Endothelial cell of umbilical vein (primary cell): ENCODE results near the gene DOCK8. TPM values are rescaled to one million over a fixed set of nuclear protein-coding genes. Genes with fewer than 3 reads are reported as not detected.

Source experiments
- BruUV-seq: library from RNA; stranded (reverse); fragments of 400-500 nt; replicated peaks from 2 replicates; lab custom pipeline; 2021; lab: Mats Ljungman, UMichigan
- CTCF ChIA-PET: fragments of 300-600, 350-600 bp; sonication (Branson Sonifier 250); formaldehyde crosslinking; loops from one replicate; lab custom pipeline; 2021; ENCODE audit warnings: antibody characterized with exemption, inconsistent platforms; lab: Charles Lee
- POLR2A ChIA-PET: fragments of 300-600, 350-600 bp; sonication (Branson Sonifier 250); formaldehyde crosslinking; loops from one replicate; lab custom pipeline; 2021; ENCODE audit warnings: antibody characterized with exemption, inconsistent platforms; lab: Charles Lee
- DNase-seq: peaks from one replicate; pipeline ENCODE4 v3.0.0-alpha.2; 2011; ENCODE audit warnings: low read depth, low spot score
- FAIRE-seq: peaks from 2 replicates; lab custom pipeline; 2011; peaks lifted over from hg19 to GRCh38; lab: Jason Lieb, UNC
- H2AFZ ChIP-seq: 2 replicates; pipeline ENCODE4 v1.6.0; 2012; ENCODE audit warnings: low read depth, low read length, control low read depth, inconsistent platforms
- H3K27ac ChIP-seq: 2 replicates; pipeline ENCODE4 v1.5.1; 2011; ENCODE audit warnings: low read depth, mild to moderate bottlenecking, control low read depth, low read length, moderate library complexity; ENCODE audit not compliant: insufficient read depth
- H3K27me3 ChIP-seq, 2 experiments: 2 replicates each; pipeline versions ENCODE4 v1.6.0 to v1.6.1; 2011; ENCODE audit warnings: low read length in 2 of 2, mixed read lengths in 1 of 2; ENCODE audit not compliant: control insufficient read depth in 2 of 2, insufficient read depth in 2 of 2
- H3K36me3 ChIP-seq, 2 experiments: 2 replicates in 1 of 2; 3 replicates in 1 of 2; pipeline ENCODE4 v1.5.1; 2011; ENCODE audit warnings: low read length in 2 of 2, mild to moderate bottlenecking in 1 of 2, moderate library complexity in 1 of 2; ENCODE audit not compliant: control insufficient read depth in 2 of 2, insufficient read depth in 2 of 2; ENCODE audit errors: extremely low read depth in 1 of 2
- H3K4me1 ChIP-seq: 3 replicates; pipeline ENCODE4 v1.5.1; 2011; ENCODE audit warnings: mild to moderate bottlenecking, low read length; ENCODE audit not compliant: control insufficient read depth, insufficient read depth; ENCODE audit errors: extremely low read depth
- H3K4me2 ChIP-seq: 2 replicates; pipeline ENCODE4 v1.6.1; 2011; ENCODE audit warnings: low read length, control low read depth, mixed read lengths; ENCODE audit not compliant: insufficient read depth
- H3K4me3 ChIP-seq, 3 experiments: fragments of 200-600 bp in 1 of 3; sonication (generic), shearing (Covaris generic) in 1 of 3; replicated peaks in 1 of 3; 2 replicates each; pipeline ENCODE4 v1.5.1; 2011 to 2016; ENCODE audit warnings: control low read depth in 3 of 3, low read length in 3 of 3, mild to moderate bottlenecking in 2 of 3, inconsistent platforms in 1 of 3, low read depth in 1 of 3, moderate library complexity in 1 of 3; ENCODE audit not compliant: insufficient read depth in 1 of 3
- H3K79me2 ChIP-seq: 2 replicates; pipeline ENCODE4 v1.6.0; 2012; ENCODE audit warnings: low read length, inconsistent platforms; ENCODE audit not compliant: control insufficient read depth, insufficient read depth
- H3K9ac ChIP-seq: replicated peaks from 2 replicates; pipeline ENCODE3; 2011; ENCODE audit warnings: low read length, control low read depth; ENCODE audit not compliant: insufficient read depth; ENCODE audit errors: extremely low read depth
- H3K9me1 ChIP-seq: replicated peaks from 3 replicates; pipeline ENCODE4 v1.6.0; 2011; ENCODE audit warnings: mild to moderate bottlenecking, low read length; ENCODE audit not compliant: control insufficient read depth, insufficient read depth; ENCODE audit errors: extremely low read depth
- H3K9me3 ChIP-seq: replicated peaks from 2 replicates; pipeline ENCODE4 v1.5.1; 2012; ENCODE audit warnings: low read length, inconsistent platforms; ENCODE audit not compliant: control insufficient read depth, insufficient read depth
- H4K20me1 ChIP-seq: replicated peaks from 2 replicates; pipeline ENCODE3; 2011; ENCODE audit warnings: mild to moderate bottlenecking, low read length; ENCODE audit not compliant: control insufficient read depth, insufficient read depth; ENCODE audit errors: extremely low read depth
- EZH2 ChIP-seq: IDR thresholded peaks from 2 replicates; pipeline ENCODE4 v1.6.1; 2012; ENCODE audit warnings: borderline replicate concordance, low read depth, mild to moderate bottlenecking, moderate library complexity, low read length, inconsistent platforms; ENCODE audit not compliant: severe bottlenecking
- FOS ChIP-seq: IDR thresholded peaks from 2 replicates; pipeline ENCODE4 v1.6.1; 2011; ENCODE audit warnings: mild to moderate bottlenecking, low read length, moderate library complexity, borderline replicate concordance; ENCODE audit not compliant: insufficient read depth
- GATA2 ChIP-seq: IDR thresholded peaks from 2 replicates; pipeline ENCODE4 v1.7.0; 2011; ENCODE audit warnings: low read depth, mild to moderate bottlenecking, moderate library complexity, mixed read lengths, low read length; ENCODE audit not compliant: insufficient read length, insufficient read depth
- JUN ChIP-seq: IDR thresholded peaks from 2 replicates; pipeline ENCODE4 v1.6.1; 2011; ENCODE audit warnings: borderline replicate concordance, low read depth; ENCODE audit not compliant: insufficient read length, insufficient read depth
- MYC ChIP-seq: IDR thresholded peaks from one replicate; pipeline ENCODE4 v1.6.1; 2011; ENCODE audit warnings: mild to moderate bottlenecking, low read depth, low read length
- POLR2A ChIP-seq: IDR thresholded peaks from 2 replicates; pipeline ENCODE4 v1.6.1; 2012; ENCODE audit warnings: low read depth, mild to moderate bottlenecking, control low read depth, low read length
- POLR2AphosphoS5 ChIP-seq: IDR thresholded peaks from 2 replicates; pipeline ENCODE4 v1.6.1; 2012; ENCODE audit warnings: low read depth, mild to moderate bottlenecking, control low read depth, low read length, moderate library complexity; ENCODE audit not compliant: insufficient read depth
- dilution Hi-C: fragments of 300-500 bp; cut with MboI; formaldehyde crosslinking; loops from one replicate; pipeline ENCODE4 v1.15.0; 2019; ENCODE audit warnings: low sequenced_read_pairs; ENCODE audit not compliant: extremely low pct_ligation_motif_present
- intact Hi-C: fragments of 100-400 bp; cut with micrococcal nuclease; formaldehyde crosslinking; loops from one replicate; pipeline ENCODE4 v1.10.0; 2022
- polyA plus RNA-seq, 4 experiments: library from polyadenylated mRNA; depleted of rRNA in 3 of 4; stranded (reverse) in 3 of 4; unstranded in 1 of 4; fragments of >200 nt; gene quantifications; 2 replicates each; pipeline versions ENCODE4 v1.2.1 to v1.2.3, GENCODE V29; 2011 to 2012; ENCODE audit warnings: missing spikeins in 1 of 4
- total RNA-seq: library from RNA; stranded (reverse); gene quantifications from 2 replicates; pipeline ENCODE4 v1.2.3, GENCODE V29; 2021
- TF ChIP-seq, protein P1 (sequence below): IDR thresholded peaks from 2 replicates; pipeline ENCODE4 v1.6.1; 2011; ENCODE audit not compliant: insufficient read depth, insufficient read length
- TF ChIP-seq, protein P2 (sequence below), 2 donors: IDR thresholded peaks; 1 replicate in 1 of 2; 2 replicates in 1 of 2; pipeline ENCODE4 v1.5.1; 2011; ENCODE audit warnings: low read length in 2 of 2, mild to moderate bottlenecking in 2 of 2, moderate library complexity in 2 of 2, control low read depth in 1 of 2, inconsistent platforms in 1 of 2, low read depth in 1 of 2; ENCODE audit not compliant: insufficient read depth in 1 of 2; ENCODE audit errors: extremely low read depth in 1 of 2

Gene DOCK8
- total and polyA plus RNA-seq, 2 donors (not counting 3 experiments of a cell fraction or from before 2014, with no cell fraction given): 0.54 to 1.3 TPM

DNA sequence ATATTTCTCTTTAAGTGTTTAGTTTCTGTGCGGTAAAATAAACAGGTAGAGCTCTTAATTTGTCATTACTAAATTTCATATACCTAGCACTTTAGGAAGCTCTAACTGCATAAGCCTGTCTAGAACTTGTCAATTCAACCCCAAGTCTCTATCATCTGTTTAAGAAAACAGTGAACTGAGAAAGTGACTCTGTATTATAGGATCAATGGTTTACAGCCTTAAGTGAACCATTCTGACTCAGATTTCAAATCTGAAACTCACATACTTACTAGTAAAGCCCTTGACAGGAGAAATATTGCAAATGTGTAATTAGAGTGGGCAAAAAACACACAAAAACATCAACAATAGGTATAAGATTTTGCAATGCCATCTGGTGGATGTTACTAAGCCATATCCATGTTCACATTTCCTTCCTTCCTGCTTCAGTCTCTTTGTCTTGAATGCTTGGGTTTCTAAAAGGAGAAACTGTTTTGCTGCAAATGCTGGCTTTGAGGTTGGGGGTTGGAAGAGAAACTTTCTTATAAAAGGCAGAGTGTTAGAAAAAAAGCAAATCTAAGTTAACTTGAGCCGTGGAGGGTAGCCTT lies 101.8 kb downstream of the DOCK8 start:
- no peak overlapping the region for H3K27ac ChIP-seq
- TF ChIP-seq, protein P1, sequence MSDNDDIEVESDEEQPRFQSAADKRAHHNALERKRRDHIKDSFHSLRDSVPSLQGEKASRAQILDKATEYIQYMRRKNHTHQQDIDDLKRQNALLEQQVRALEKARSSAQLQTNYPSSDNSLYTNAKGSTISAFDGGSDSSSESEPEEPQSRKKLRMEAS: no peak
- H3K36me3 ChIP-seq: no peaks in the 10 kb centered on the region
- no TSS peak for BruUV-seq
- FAIRE-seq (no peak), DNase-seq (peak; percentile 40)
- peaks cover 11% of the 10 kb centered on the region for H3K4me1 ChIP-seq
- H3K9me1 ChIP-seq: no peaks in the 10 kb centered on the region
- POLR2A ChIA-PET: no interaction called here
- H4K20me1 ChIP-seq: no peaks in the 10 kb centered on the region
- CTCF ChIA-PET: interaction anchor here (0.6 to 1.7 kb wide), 9 partner anchors 10 to 102 kb away, joined by 3 to 8 read pairs (median 3); partner anchors contain the start of gene DOCK8
- dilution Hi-C loops: no loop called here
- H3K9ac ChIP-seq: peak overlapping the region; percentile 26
- no peaks in the 10 kb centered on the region for H3K27me3 ChIP-seq
- H3K4me3 ChIP-seq: no peak overlapping the region
- peak overlapping the region; percentile 16 for H2AFZ ChIP-seq
- intact Hi-C loops: loop anchor here (2.0 kb wide), 1 partner anchor 102 kb away; the partner anchor contains the start of gene DOCK8
- no peaks in the 10 kb centered on the region for H3K9me3 ChIP-seq
- peak overlapping the region; percentile 44 for H3K4me2 ChIP-seq
- H3K79me2 ChIP-seq: no peaks in the 10 kb centered on the region

DNA sequence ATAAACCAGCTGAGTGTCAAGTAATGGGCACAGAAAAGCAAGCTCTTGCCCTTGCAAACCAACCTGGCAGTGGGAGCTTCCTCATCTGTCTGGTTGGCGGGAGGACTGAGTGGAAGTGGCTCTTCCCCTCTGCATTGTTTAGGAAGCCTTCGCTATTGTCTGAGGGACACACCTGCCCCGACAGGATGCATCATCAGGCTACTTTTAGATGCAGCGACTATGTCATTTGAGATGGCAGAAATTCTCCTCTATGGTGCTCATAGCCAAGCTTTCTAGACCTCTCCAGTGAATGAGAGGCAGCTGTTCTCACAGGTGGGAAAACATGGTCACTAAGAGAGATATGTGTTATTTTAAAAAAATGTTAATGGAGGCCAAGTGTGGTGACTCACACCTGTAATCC lies 104.0 kb downstream of the DOCK8 start:
- intact Hi-C loops: no loop called here

More for the DNA sequence above, 104.0 kb downstream of the DOCK8 start:
- Histone ChIP-seq H3K9ac (no peak overlapping the region), H2AFZ (no peak overlapping the region), H3K4me3 (no peak overlapping the region), H3K36me3 (no peaks in the 10 kb centered on the region), H3K4me2 (no peak overlapping the region), H3K9me3 (no peaks in the 10 kb centered on the region), H3K9me1 (no peaks in the 10 kb centered on the region), H3K27ac (no peak overlapping the region), H3K4me1 (peaks cover 11% of the 10 kb centered on the region), H3K27me3 (no peaks in the 10 kb centered on the region), H4K20me1 (no peaks in the 10 kb centered on the region), H3K79me2 (no peaks in the 10 kb centered on the region)
- dilution Hi-C loops: no loop called here
- DNase-seq (no peak), FAIRE-seq (no peak)
- ChIA-PET POLR2A (no interaction called here), CTCF (interaction anchor here (0.5 kb wide), 1 partner anchor 487 kb away, joined by 3 read pairs; no protein-coding TSS in a partner anchor)
- TF ChIP-seq, protein P1: no peak
- TF ChIP-seq, protein P2, sequence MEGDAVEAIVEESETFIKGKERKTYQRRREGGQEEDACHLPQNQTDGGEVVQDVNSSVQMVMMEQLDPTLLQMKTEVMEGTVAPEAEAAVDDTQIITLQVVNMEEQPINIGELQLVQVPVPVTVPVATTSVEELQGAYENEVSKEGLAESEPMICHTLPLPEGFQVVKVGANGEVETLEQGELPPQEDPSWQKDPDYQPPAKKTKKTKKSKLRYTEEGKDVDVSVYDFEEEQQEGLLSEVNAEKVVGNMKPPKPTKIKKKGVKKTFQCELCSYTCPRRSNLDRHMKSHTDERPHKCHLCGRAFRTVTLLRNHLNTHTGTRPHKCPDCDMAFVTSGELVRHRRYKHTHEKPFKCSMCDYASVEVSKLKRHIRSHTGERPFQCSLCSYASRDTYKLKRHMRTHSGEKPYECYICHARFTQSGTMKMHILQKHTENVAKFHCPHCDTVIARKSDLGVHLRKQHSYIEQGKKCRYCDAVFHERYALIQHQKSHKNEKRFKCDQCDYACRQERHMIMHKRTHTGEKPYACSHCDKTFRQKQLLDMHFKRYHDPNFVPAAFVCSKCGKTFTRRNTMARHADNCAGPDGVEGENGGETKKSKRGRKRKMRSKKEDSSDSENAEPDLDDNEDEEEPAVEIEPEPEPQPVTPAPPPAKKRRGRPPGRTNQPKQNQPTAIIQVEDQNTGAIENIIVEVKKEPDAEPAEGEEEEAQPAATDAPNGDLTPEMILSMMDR (IDR thresholded peaks at IDR 0.05; ENCODE audit: extremely low read depth in 1 of 2, insufficient read depth in 1 of 2, low read depth in 1 of 2, low read length in 2 of 2): no peak
- no peak for TF ChIP-seq EZH2
- no peak for TF ChIP-seq FOS
- TF ChIP-seq POLR2A: no peak
- TF ChIP-seq POLR2AphosphoS5: no peak
- no peak for TF ChIP-seq GATA2
- TF ChIP-seq JUN: no peak
- TF ChIP-seq MYC: no peak
- BruUV-seq: no TSS peak
